ENCODE data around the gene SOX4.

DNA sequence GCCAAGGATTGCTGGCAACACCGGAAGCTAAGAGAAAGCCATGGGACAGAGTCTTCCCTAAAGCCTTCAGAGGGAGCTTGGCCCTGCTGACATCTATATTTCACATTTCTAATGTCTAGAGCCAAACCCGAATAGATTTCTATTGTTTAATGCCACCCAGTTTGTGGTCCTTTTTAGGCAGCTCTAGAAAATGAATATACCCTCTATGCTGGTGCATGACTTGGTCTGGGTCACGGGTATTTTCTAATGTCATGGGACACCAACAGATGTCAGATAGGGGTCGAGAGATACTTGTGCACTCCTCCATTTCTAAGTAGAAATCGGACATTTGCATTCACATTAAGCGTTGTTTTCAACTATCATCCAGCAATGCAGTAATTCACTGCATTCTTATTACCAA lies 37.0 kb upstream of the SOX4 start:
- no peak for TF ChIP-seq POLR2A (IDR thresholded peaks at IDR 0.05)
- TF ChIP-seq, protein P1, sequence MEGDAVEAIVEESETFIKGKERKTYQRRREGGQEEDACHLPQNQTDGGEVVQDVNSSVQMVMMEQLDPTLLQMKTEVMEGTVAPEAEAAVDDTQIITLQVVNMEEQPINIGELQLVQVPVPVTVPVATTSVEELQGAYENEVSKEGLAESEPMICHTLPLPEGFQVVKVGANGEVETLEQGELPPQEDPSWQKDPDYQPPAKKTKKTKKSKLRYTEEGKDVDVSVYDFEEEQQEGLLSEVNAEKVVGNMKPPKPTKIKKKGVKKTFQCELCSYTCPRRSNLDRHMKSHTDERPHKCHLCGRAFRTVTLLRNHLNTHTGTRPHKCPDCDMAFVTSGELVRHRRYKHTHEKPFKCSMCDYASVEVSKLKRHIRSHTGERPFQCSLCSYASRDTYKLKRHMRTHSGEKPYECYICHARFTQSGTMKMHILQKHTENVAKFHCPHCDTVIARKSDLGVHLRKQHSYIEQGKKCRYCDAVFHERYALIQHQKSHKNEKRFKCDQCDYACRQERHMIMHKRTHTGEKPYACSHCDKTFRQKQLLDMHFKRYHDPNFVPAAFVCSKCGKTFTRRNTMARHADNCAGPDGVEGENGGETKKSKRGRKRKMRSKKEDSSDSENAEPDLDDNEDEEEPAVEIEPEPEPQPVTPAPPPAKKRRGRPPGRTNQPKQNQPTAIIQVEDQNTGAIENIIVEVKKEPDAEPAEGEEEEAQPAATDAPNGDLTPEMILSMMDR (IDR thresholded peaks at IDR 0.05): no peak
